ENCODE data around the gene MPO. TPM values are rescaled to one million over a fixed set of nuclear protein-coding genes. Genes with fewer than 3 reads are reported as not detected.

The MPO gene
- total and polyA plus RNA-seq, 9 donors, result 0.02 to 0.67 (median 0.11) TPM; not detected in 4

GRCh38 chr17:58313815-58314705, 33.3 kb upstream of the MPO start:
- peak in 1 of 5 donors; percentile 5 for DNase-seq
- no peaks in the 10 kb centered on the region for H3K36me3 ChIP-seq
- H3K4me1 ChIP-seq (ENCODE audit: insufficient read depth), result no peaks in the 10 kb centered on the region
- no peak overlapping the region for H3K4me3 ChIP-seq
- TF ChIP-seq EP300 (IDR thresholded peaks at IDR 0.05) (no peak), CTCF (IDR thresholded peaks at IDR 0.05) (no peak), POLR2A (IDR thresholded peaks at IDR 0.05) (no peak)
- 78 to 80% (median 79%) methylated on average over 7 of the region's 7 CpGs for WGBS, 3 donors
- H3K9me3 ChIP-seq, result no peaks in the 10 kb centered on the region
- intact Hi-C loops (cut with DNase I), result no loop called here
- no peak overlapping the region for H3K27ac ChIP-seq
- no peaks in the 10 kb centered on the region for H3K27me3 ChIP-seq

- TF ChIP-seq POLR2A (IDR thresholded peaks at IDR 0.05) (no peak), CTCF (IDR thresholded peaks at IDR 0.05) (no peak)
- WGBS, 3 donors, result 33 to 42% (median 39%) methylated on average over 1 of the region's 1 CpG
- Histone ChIP-seq H3K4me1 (ENCODE audit: insufficient read depth) (no peaks in the 10 kb centered on the region), H3K27ac (no peak overlapping the region), H3K36me3 (no peaks in the 10 kb centered on the region), H3K4me3 (no peak overlapping the region), H3K9me3 (no peaks in the 10 kb centered on the region), H3K27me3 (no peaks in the 10 kb centered on the region)
- no peak for DNase-seq
- intact Hi-C loops (cut with DNase I), result no loop called here
Measured at GRCh38 chr17:58312829-58313228, 32.1 kb upstream of the MPO start.

GRCh38 chr17:58312021-58312630, 31.4 kb upstream of the MPO start:
- no peak for DNase-seq
- no peaks in the 10 kb centered on the region for H3K27me3 ChIP-seq
- no peaks in the 10 kb centered on the region for H3K4me1 ChIP-seq (ENCODE audit: insufficient read depth)
- no peaks in the 10 kb centered on the region for H3K9me3 ChIP-seq
- intact Hi-C loops (cut with DNase I), result no loop called here
- no peaks in the 10 kb centered on the region for H3K36me3 ChIP-seq
- 83 to 90% (median 84%) methylated on average over 23 of the region's 23 CpGs for WGBS, 3 donors
- TF ChIP-seq CTCF (IDR thresholded peaks at IDR 0.05), result no peak
- TF ChIP-seq POLR2A (IDR thresholded peaks at IDR 0.05), result no peak
- no peak for TF ChIP-seq EP300 (IDR thresholded peaks at IDR 0.05)
- no peak overlapping the region for H3K4me3 ChIP-seq
- no peak overlapping the region for H3K27ac ChIP-seq

- Histone ChIP-seq H3K4me3 (no peak overlapping the region), H3K27ac (no peak overlapping the region), H3K4me1 (ENCODE audit: insufficient read depth) (no peaks in the 10 kb centered on the region), H3K9me3 (no peaks in the 10 kb centered on the region), H3K36me3 (no peaks in the 10 kb centered on the region), H3K27me3 (no peaks in the 10 kb centered on the region)
- intact Hi-C loops (cut with DNase I), result no loop called here
- DNase-seq, result no peak
- TF ChIP-seq POLR2A (IDR thresholded peaks at IDR 0.05) (no peak), CTCF (IDR thresholded peaks at IDR 0.05) (no peak), EP300 (IDR thresholded peaks at IDR 0.05) (no peak)
- 93 to 94% (median 94%) methylated on average over 8 to 9 of the region's 9 CpGs for WGBS, 3 donors
Measured at GRCh38 chr17:58311429-58311894, 30.7 kb upstream of the MPO start.

All from ovary (tissue), 9 donors.